ENCODE results near the gene ZNF616. TPM values are rescaled to one million over a fixed set of nuclear protein-coding genes. Genes with fewer than 3 reads are reported as not detected.

Gene ZNF616
- total and polyA plus RNA-seq, 11 donors: 1.7 to 10.0 (median 6.2) TPM

- ATAC-seq (no peak), DNase-seq (no peak)
- no peaks in the 10 kb centered on the region for H3K27me3 ChIP-seq
- intact Hi-C loops (cut with DNase I): loop anchor here in 3 of 10 donors (5.0 kb wide), 1 partner anchor 46 kb away; no protein-coding TSS in a partner anchor
- no peaks in the 10 kb centered on the region for H3K36me3 ChIP-seq
- no peak overlapping the region for H3K27ac ChIP-seq
- TF ChIP-seq CTCF (IDR thresholded peaks at IDR 0.05) (no peak), POLR2A (IDR thresholded peaks at IDR 0.05) (no peak)
- 91 to 96% (median 94%) methylated on average over 2 of the region's 2 CpGs for WGBS, 4 donors
- H3K9me3 ChIP-seq: peaks cover 0 to 15% (median 0%) of the 10 kb centered on the region in 12 donors
- no peak overlapping the region for H3K4me3 ChIP-seq
- peaks cover 0 to 21% (median 14%) of the 10 kb centered on the region in 12 donors for H3K4me1 ChIP-seq
Observed at GRCh38 chr19:52141203-52141602, 1.5 kb upstream of the ZNF616 start.

- peaks cover 0 to 21% (median 14%) of the 10 kb centered on the region in 12 donors for H3K4me1 ChIP-seq
- peaks cover 0 to 17% (median 0%) of the 10 kb centered on the region in 12 donors for H3K9me3 ChIP-seq
- TF ChIP-seq POLR2A (IDR thresholded peaks at IDR 0.05): no peak
- no peak for TF ChIP-seq CTCF (IDR thresholded peaks at IDR 0.05)
- no peaks in the 10 kb centered on the region for H3K27me3 ChIP-seq
- peak; percentile 99 to 100 (median 100) for ATAC-seq
- no peaks in the 10 kb centered on the region for H3K36me3 ChIP-seq
- peak in 1 of 5 donors; percentile 99 for DNase-seq
- 10 to 18% (median 12%) methylated on average over 22 of the region's 22 CpGs for WGBS, 4 donors
- H3K27ac ChIP-seq: peak overlapping the region; percentile 26 to 97 (median 86)
- intact Hi-C loops (cut with DNase I): loop anchor here in 4 of 10 donors (1.0 to 5.0 kb wide), 2 partner anchors 47 to 49 kb away; no protein-coding TSS in a partner anchor
- peak overlapping the region in 11 of 12 donors; percentile 60 to 93 (median 82) for H3K4me3 ChIP-seq
Observed at GRCh38 chr19:52140032-52140710, 433 bp upstream of the ZNF616 start.

GRCh38 chr19:52138983-52139251, 821 bp downstream of the ZNF616 start:
- DNase-seq (no peak), ATAC-seq (no peak)
- no peaks in the 10 kb centered on the region for H3K36me3 ChIP-seq
- H3K4me1 ChIP-seq: peaks cover 0 to 21% (median 14%) of the 10 kb centered on the region in 12 donors
- no peak for TF ChIP-seq POLR2A (IDR thresholded peaks at IDR 0.05)
- no peak for TF ChIP-seq CTCF (IDR thresholded peaks at IDR 0.05)
- peak overlapping the region; percentile 60 to 93 (median 82) for H3K4me3 ChIP-seq
- intact Hi-C loops (cut with DNase I): loop anchor here (1.0 to 10.0 kb wide), 14 partner anchors 32 to 610 kb away; partner anchors contain the start of genes PPP2R1A (in 4 of the 10), ZNF836 (in 3 of the 10) and ZNF841 (in 1 of the 10)
- H3K27me3 ChIP-seq: no peaks in the 10 kb centered on the region
- peak overlapping the region; percentile 79 to 97 (median 92) for H3K27ac ChIP-seq
- peaks cover 0 to 28% (median 0%) of the 10 kb centered on the region in 12 donors for H3K9me3 ChIP-seq
- 0 to 2% (median 1%) methylated on average over 7 of the region's 7 CpGs for WGBS, 4 donors

GRCh38 chr19:52138278-52138982, 1.3 kb downstream of the ZNF616 start:
- 8 to 12% (median 10%) methylated on average over 14 of the region's 14 CpGs for WGBS, 4 donors
- peak in 1 of 4 donors; percentile 28 for ATAC-seq

More at GRCh38 chr19:52138278-52138982, 1.3 kb downstream of the ZNF616 start:
- H3K36me3 ChIP-seq: no peaks in the 10 kb centered on the region
- peaks cover 0 to 25% (median 0%) of the 10 kb centered on the region in 12 donors for H3K9me3 ChIP-seq
- H3K4me1 ChIP-seq: peaks cover 0 to 21% (median 14%) of the 10 kb centered on the region in 12 donors
- DNase-seq: peak in 3 of 5 donors; percentile 21 to 33 (median 29)
- H3K27me3 ChIP-seq: no peaks in the 10 kb centered on the region
- TF ChIP-seq CTCF (IDR thresholded peaks at IDR 0.05) (no peak), POLR2A (IDR thresholded peaks at IDR 0.05) (no peak)
- peak overlapping the region in 11 of 12 donors; percentile 81 to 97 (median 93) for H3K27ac ChIP-seq
- intact Hi-C loops (cut with DNase I): loop anchor here in 8 of 10 donors (2.0 to 10.0 kb wide), 9 partner anchors 32 to 610 kb away; partner anchors contain the start of genes PPP2R1A (in 3 of the 8), ZNF836 (in 3 of the 8) and ZNF841 (in 1 of the 8)
- peak overlapping the region in 11 of 12 donors; percentile 60 to 93 (median 82) for H3K4me3 ChIP-seq
